RWPE2 (cell line): ENCODE data around the gene VWA2.

ENCODE experiments used
- ATAC-seq: fragments of 200-7000 bp; cut with Tn5 transposase; 3 replicates; pipeline ENCODE4 v1.9.1; 2021; ENCODE audit warnings: low read depth
- DNase-seq: peaks from one replicate; pipeline ENCODE4 v3.0.0-alpha.2; 2020; ENCODE audit warnings: low spot score
- H3K27ac ChIP-seq: fragments of 450-650 bp; 2 replicates; pipeline ENCODE4 v1.5.1; 2017; ENCODE audit warnings: mild to moderate bottlenecking; ENCODE audit not compliant: poor library complexity, severe bottlenecking
- H3K27me3 ChIP-seq: fragments of 250-450 bp; sonication (Bioruptor Pico); 2 replicates; pipeline ENCODE4 v1.5.1; 2021; ENCODE audit warnings: mild to moderate bottlenecking, moderate library complexity; ENCODE audit not compliant: insufficient read depth, poor library complexity, severe bottlenecking
- H3K36me3 ChIP-seq: fragments of 250-450 bp; sonication (Bioruptor Pico); 2 replicates; pipeline ENCODE4 v1.5.1; 2020; ENCODE audit warnings: low read depth, mild to moderate bottlenecking, moderate library complexity
- H3K4me1 ChIP-seq: fragments of 250-450 bp; sonication (Bioruptor Pico); 2 replicates; pipeline ENCODE4 v1.5.1; 2021; ENCODE audit warnings: mild to moderate bottlenecking, moderate library complexity; ENCODE audit not compliant: insufficient read depth, poor library complexity, severe bottlenecking
- H3K4me3 ChIP-seq: fragments of 250-450 bp; sonication (Bioruptor Pico); 2 replicates; pipeline ENCODE4 v1.5.1; 2021; ENCODE audit warnings: mild to moderate bottlenecking, moderate library complexity; ENCODE audit not compliant: severe bottlenecking
- H3K9me3 ChIP-seq: fragments of 250-450 bp; sonication (Bioruptor Pico); 2 replicates; pipeline ENCODE4 v1.5.1; 2021; ENCODE audit warnings: mild to moderate bottlenecking, moderate library complexity; ENCODE audit not compliant: severe bottlenecking
- TF ChIP-seq, protein P1 (sequence below): fragments of 450-650 bp; IDR thresholded peaks from one replicate; pipeline ENCODE4 v1.5.1; 2017; ENCODE audit warnings: mild to moderate bottlenecking, moderate library complexity; ENCODE audit not compliant: poor library complexity, severe bottlenecking

The VWA2 gene

DNA sequence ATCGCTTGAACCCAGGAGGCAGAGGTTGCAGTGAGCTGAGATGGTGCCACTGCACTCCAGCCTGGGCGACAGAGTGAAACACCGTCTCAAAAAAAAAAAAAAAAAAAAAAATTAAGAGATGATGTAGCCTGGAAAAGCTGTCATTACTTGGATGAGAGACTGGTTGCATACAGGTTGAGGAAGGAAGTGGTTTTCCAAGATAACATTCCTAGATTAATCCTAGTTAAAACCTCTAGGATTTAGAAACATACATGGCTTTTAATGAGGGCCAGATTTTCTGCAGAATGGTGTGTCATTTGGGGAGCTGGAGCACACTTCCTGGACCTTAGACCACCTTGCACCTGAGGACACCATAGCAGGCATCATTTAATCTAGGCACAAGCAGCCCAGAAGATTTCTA, 17.8 kb downstream of the VWA2 start:
- DNase-seq (no peak), ATAC-seq (0 out of 3 replicates have a peak, but pooled peaks have one; percentile 44)
- Histone ChIP-seq H3K27ac (no peak overlapping the region), H3K9me3 (no peaks in the 10 kb centered on the region), H3K27me3 (no peaks in the 10 kb centered on the region), H3K4me1 (no peaks in the 10 kb centered on the region), H3K36me3 (no peaks in the 10 kb centered on the region), H3K4me3 (no peak overlapping the region)
- TF ChIP-seq, protein P1, sequence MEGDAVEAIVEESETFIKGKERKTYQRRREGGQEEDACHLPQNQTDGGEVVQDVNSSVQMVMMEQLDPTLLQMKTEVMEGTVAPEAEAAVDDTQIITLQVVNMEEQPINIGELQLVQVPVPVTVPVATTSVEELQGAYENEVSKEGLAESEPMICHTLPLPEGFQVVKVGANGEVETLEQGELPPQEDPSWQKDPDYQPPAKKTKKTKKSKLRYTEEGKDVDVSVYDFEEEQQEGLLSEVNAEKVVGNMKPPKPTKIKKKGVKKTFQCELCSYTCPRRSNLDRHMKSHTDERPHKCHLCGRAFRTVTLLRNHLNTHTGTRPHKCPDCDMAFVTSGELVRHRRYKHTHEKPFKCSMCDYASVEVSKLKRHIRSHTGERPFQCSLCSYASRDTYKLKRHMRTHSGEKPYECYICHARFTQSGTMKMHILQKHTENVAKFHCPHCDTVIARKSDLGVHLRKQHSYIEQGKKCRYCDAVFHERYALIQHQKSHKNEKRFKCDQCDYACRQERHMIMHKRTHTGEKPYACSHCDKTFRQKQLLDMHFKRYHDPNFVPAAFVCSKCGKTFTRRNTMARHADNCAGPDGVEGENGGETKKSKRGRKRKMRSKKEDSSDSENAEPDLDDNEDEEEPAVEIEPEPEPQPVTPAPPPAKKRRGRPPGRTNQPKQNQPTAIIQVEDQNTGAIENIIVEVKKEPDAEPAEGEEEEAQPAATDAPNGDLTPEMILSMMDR, result no peak

DNA sequence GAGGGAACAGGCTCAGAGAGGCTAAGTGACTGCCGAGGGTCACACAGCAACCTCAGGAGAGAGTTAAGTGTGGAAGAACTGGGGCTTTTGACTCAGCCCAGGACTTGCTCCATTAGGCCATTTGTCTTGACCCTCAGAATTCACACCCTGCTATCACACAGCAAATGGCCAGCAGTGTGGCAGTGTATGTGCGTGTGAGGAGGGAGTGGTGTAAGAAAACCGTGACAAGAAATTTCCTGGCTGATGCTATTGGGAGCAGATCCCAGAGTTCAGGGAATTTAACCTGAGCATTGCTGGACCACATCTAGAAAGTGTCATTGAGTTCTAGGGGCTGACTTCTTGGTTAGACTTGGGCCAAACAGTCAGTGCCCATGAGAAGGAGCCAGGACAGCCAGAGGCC, 18.4 kb downstream of the VWA2 start:
- no peaks in the 10 kb centered on the region for H3K36me3 ChIP-seq
- H3K27me3 ChIP-seq, result no peaks in the 10 kb centered on the region
- TF ChIP-seq, protein P1, result no peak
- H3K4me3 ChIP-seq, result no peak overlapping the region
- ATAC-seq (no peak), DNase-seq (no peak)
- H3K9me3 ChIP-seq, result no peaks in the 10 kb centered on the region
- H3K4me1 ChIP-seq, result no peaks in the 10 kb centered on the region
- no peak overlapping the region for H3K27ac ChIP-seq

DNA sequence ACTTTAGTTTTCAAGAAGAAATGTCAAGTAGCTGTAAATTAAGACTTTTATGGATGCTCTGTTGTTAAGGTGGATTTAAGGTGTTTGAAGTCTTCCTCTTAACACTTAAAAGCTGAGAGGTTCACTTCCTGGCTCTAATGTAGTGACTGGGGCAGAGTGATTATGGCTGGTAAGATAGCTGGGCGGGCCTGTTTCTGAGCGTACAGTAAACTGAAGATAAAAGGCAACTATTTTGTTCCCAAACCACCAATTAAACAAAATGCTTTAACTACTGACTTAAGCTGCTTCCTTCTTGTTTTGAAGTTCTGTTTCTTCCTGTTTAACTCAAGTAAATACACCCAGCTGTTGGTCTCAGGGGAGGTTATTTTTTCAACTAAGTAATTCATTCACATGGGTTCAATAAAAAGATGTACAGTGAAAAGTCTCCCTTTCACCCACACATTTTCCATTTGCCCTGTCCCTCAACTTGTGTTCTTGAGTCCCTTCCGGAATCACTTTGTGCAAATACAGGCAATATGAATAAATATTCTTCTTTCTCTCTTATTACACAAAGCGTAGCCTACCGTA, 19.3 kb downstream of the VWA2 start:
- Histone ChIP-seq H3K27me3 (no peaks in the 10 kb centered on the region), H3K36me3 (no peaks in the 10 kb centered on the region), H3K27ac (no peak overlapping the region), H3K9me3 (no peaks in the 10 kb centered on the region), H3K4me3 (no peak overlapping the region), H3K4me1 (no peaks in the 10 kb centered on the region)
- ATAC-seq (no peak), DNase-seq (no peak)
- TF ChIP-seq, protein P1, result no peak

DNA sequence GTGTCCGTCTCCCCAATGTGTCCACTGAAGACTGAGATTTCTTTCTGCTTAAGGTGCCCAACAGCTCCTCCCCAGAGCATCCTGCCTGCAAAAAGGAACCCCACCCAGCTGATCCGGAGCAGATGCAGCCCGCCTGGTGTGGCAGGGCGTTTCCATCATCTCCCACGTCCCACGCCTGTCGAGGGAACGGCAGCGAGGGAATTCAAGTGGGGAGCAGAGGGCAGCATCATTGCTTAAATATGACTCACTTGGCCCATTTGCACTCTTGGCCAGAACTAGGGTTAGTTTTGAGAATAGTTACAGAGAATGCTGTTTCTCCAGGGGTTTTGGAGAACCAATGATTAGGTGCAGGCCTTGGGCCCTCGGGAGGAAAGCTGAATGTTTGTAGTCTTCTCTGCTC, 20.8 kb downstream of the VWA2 start:
- H3K36me3 ChIP-seq, result no peaks in the 10 kb centered on the region
- no peak for DNase-seq
- H3K4me1 ChIP-seq, result no peaks in the 10 kb centered on the region
- no peak overlapping the region for H3K27ac ChIP-seq
- no peaks in the 10 kb centered on the region for H3K27me3 ChIP-seq
- TF ChIP-seq, protein P1, result no peak
- no peak overlapping the region for H3K4me3 ChIP-seq
- H3K9me3 ChIP-seq, result no peaks in the 10 kb centered on the region
- ATAC-seq, result no peak

DNA sequence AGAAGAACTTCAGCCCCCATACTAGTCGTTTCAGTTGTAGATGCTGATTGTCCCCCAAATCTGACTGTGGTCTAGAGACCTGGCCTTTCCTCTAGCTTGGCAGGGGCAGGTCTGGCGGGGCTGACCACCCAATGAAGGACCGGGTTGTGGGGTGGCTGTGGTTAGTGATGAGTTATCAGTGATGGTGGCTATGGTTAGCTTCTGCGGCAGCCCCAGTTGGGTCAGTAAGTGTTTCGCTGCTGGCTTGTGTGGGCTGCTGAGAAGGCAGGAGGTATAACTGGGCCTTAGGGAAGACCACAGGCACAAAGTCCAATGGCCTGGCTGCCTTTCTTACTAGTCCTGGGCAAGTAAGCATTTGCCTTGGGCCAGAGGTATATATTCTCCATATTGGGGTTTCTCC, 21.3 kb downstream of the VWA2 start:
- peaks cover under 1% of the 10 kb centered on the region for H3K4me1 ChIP-seq
- H3K9me3 ChIP-seq, result no peaks in the 10 kb centered on the region
- DNase-seq, result no peak
- TF ChIP-seq, protein P1, result no peak
- no peak overlapping the region for H3K27ac ChIP-seq
- no peaks in the 10 kb centered on the region for H3K27me3 ChIP-seq
- ATAC-seq, result no peak
- H3K4me3 ChIP-seq, result no peak overlapping the region
- H3K36me3 ChIP-seq, result no peaks in the 10 kb centered on the region
